ENCODE results near the gene VANGL2. TPM values are rescaled to one million over a fixed set of nuclear protein-coding genes. Genes with fewer than 3 reads are reported as not detected.

Gene VANGL2
- total and polyA plus RNA-seq, 2 of the 8 experiments (the other 6 are each of a cell fraction or from before 2014, with no cell fraction given) = 62.5 to 118 TPM

DNA sequence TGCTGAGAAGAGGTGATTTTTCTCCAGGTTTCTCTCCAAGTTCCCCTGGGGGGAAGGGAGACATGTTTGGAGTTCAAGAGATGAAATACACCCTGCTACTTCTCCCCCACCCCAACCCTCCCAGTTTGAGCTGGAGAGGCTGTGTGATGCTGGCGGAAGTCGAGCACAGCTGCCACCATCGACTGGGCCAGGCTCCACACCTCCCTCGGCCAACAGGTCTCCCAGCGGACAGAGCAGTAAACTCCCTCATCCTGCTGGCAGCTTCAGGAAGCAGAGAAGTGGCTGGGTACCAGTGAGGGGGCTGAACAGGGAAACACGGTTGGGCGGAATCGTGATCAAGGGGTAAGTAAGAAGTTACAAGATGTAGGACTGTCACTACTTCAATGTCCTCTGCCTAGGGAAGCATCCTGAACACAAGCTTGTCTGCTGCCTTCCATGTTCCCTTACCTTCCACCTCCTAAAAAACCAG is 40.1 kb upstream of the VANGL2 start:
- Histone ChIP-seq H2AK5ac (ENCODE audit: low read depth, low read length) (no peak overlapping the region), H4K5ac (ENCODE audit: insufficient read length, low read depth, low read length) (no peak overlapping the region), H3K27ac (ENCODE audit: low read depth, low read length) (no peak overlapping the region), H2AFZ (ENCODE audit: low read length) (no peak overlapping the region), H3K36me3 (ENCODE audit: control insufficient read depth in 2 of 4, insufficient read depth in 4 of 4, low read length in 3 of 4) (peaks cover 6 to 32% (median 28%) of the 10 kb centered on the region in 4 experiments), H2BK120ac (replicated peaks; ENCODE audit: low read depth, low read length) (no peak overlapping the region), H2BK15ac (ENCODE audit: low read length) (no peak overlapping the region), H3K23me2 (ENCODE audit: low read depth, low read length) (0 out of 2 replicates have a peak, but pooled peaks cover 1% of the 10 kb centered on the region), H3K14ac (ENCODE audit: insufficient read length) (no peak overlapping the region), H3K9me3 (ENCODE audit: insufficient read depth in 2 of 2, low read depth in 1 of 2, low read length in 1 of 2) (no peaks in the 10 kb centered on the region), H3K9ac (replicated peaks in 1 of 4; ENCODE audit: extremely low read depth in 1 of 4, low read depth in 3 of 4, low read length in 3 of 4) (no peak overlapping the region), H4K91ac (replicated peaks; ENCODE audit: insufficient read length, low read length) (no peak overlapping the region), H3K56ac (replicated peaks; ENCODE audit: insufficient read length, low read depth, low read length) (no peak overlapping the region), H3K18ac (ENCODE audit: extremely low read depth, low read length) (no peak overlapping the region), H3K4ac (replicated peaks; ENCODE audit: insufficient read length, low read depth, low read length) (no peak overlapping the region), H3K4me2 (ENCODE audit: insufficient read depth in 1 of 2, low read depth in 2 of 2, low read length in 2 of 2) (no peak overlapping the region), H3K4me1 (replicated peaks in 1 of 4; ENCODE audit: control insufficient read depth in 3 of 4, insufficient read depth in 4 of 4, low read length in 3 of 4) (peaks cover 3 to 5% (median 4%) of the 10 kb centered on the region in 4 experiments; a peak in 5 of 7 replicates), H3K4me3 (ENCODE audit: extremely low read depth in 1 of 4, insufficient read depth in 2 of 4, low read depth in 3 of 4, low read length in 4 of 4) (no peak overlapping the region), H2BK12ac (ENCODE audit: low read depth, low read length) (peak overlapping the region; percentile 41; the same call in 1 of the 2 replicates), H3K23ac (ENCODE audit: insufficient read length) (no peak overlapping the region), H4K8ac (ENCODE audit: extremely low read depth, insufficient read depth, low read length) (no peak overlapping the region), H3K27me3 (replicated peaks in 1 of 4; ENCODE audit: control insufficient read depth in 3 of 4, extremely low read depth in 1 of 4, insufficient read depth in 3 of 4, low read length in 3 of 4) (no peaks in the 10 kb centered on the region), H3K79me2 (ENCODE audit: control insufficient read depth in 1 of 2, insufficient read depth in 2 of 2, low read length in 2 of 2) (no peaks in the 10 kb centered on the region), H4K20me1 (replicated peaks in 1 of 2; ENCODE audit: control insufficient read depth in 1 of 2, insufficient read depth in 2 of 2, low read length in 2 of 2) (no peaks in the 10 kb centered on the region), H3K79me1 (ENCODE audit: low read depth, low read length) (no peaks in the 10 kb centered on the region), H2BK20ac (ENCODE audit: low read length) (no peak overlapping the region), H2BK5ac (ENCODE audit: low read depth, low read length) (peak overlapping the region; percentile 44; the same call in 1 of the 2 replicates)
- WGBS, 2 experiments (ENCODE audit: extremely low coverage in 1 of 2, insufficient coverage in 1 of 2, insufficient read length in 1 of 2, insufficient replicate concordance in 2 of 2, low coverage in 1 of 2, low lambda C conversion rate in 2 of 2, missing lambda C conversion rate in 1 of 2) = 91% methylated on average over 8 of the region's 8 CpGs; no CpG with 5 or more reads in 1 of the 2 experiments
- FAIRE-seq (no peak), DNase-seq (ENCODE audit: low read depth in 1 of 2, low spot score in 2 of 2) (no peak)
- ChIA-PET CTCF (ENCODE audit: partially characterized antibody) (interaction anchor here (4.3 to 26.0 kb wide), 3 partner anchors 7 to 69 kb away, joined by 20 to 683 read pairs (median 165); no protein-coding TSS in a partner anchor), POLR2A (ENCODE audit: partially characterized antibody) (interaction anchor here (0.5 to 17.2 kb wide), 4 partner anchors 8 to 165 kb away, joined by 3 to 244 read pairs (median 50); no protein-coding TSS in a partner anchor)
- TF ChIP-seq GTF2F1 (IDR thresholded peaks at IDR 0.05; ENCODE audit: borderline replicate concordance, low read depth, low read length) = no peak
- TF ChIP-seq CTBP2 (IDR thresholded peaks at IDR 0.05; ENCODE audit: borderline replicate concordance, insufficient read depth, insufficient read length, low read length) = no peak
